Muscle layer of duodenum (tissue), 2 donors: ENCODE results near the gene EHBP1.
"Not testable (repeated sequence)": the region's sequence is repeated elsewhere in the genome, so short reads cannot be mapped to it uniquely, and the experiment has no call there.

Source experiments
- H3K27ac ChIP-seq: one replicate; pipeline ENCODE4 v1.7.0; 2013; ENCODE audit warnings: mild to moderate bottlenecking, low read length
- H3K27me3 ChIP-seq: one replicate; pipeline ENCODE4 v1.7.0; 2013; ENCODE audit warnings: low read depth, mild to moderate bottlenecking, control low read depth, low read length
- H3K36me3 ChIP-seq, 2 donors: one replicate each; pipeline ENCODE4 v1.7.0; 2013; ENCODE audit warnings: low read length in 2 of 2, control low read depth in 1 of 2, mild to moderate bottlenecking in 1 of 2; ENCODE audit not compliant: insufficient read depth in 2 of 2, control insufficient read depth in 1 of 2
- H3K4me1 ChIP-seq, 2 donors: one replicate each; pipeline ENCODE4 v1.7.0; 2013; ENCODE audit warnings: low read length in 2 of 2, mild to moderate bottlenecking in 2 of 2, control low read depth in 1 of 2, moderate library complexity in 1 of 2; ENCODE audit not compliant: insufficient read depth in 2 of 2, control insufficient read depth in 1 of 2
- H3K4me3 ChIP-seq, 2 donors: one replicate each; pipeline ENCODE4 v1.7.0; 2013; ENCODE audit warnings: low read length in 2 of 2, low read depth in 1 of 2, mild to moderate bottlenecking in 1 of 2
- H3K9me3 ChIP-seq, 2 donors: one replicate each; pipeline ENCODE4 v1.7.0; 2013; ENCODE audit warnings: low read length in 2 of 2, control low read depth in 1 of 2, mild to moderate bottlenecking in 1 of 2; ENCODE audit not compliant: control insufficient read depth in 1 of 2
- donor health status: healthy.

EHBP1 gene

GRCh38 chr2:62738981-62739936 lies 33.7 kb downstream of the EHBP1 start:
- H3K4me3 ChIP-seq = no peak overlapping the region
- no peaks in the 10 kb centered on the region for H3K9me3 ChIP-seq
- H3K36me3 ChIP-seq = no peaks in the 10 kb centered on the region
- H3K27me3 ChIP-seq = no peaks in the 10 kb centered on the region
- no peak overlapping the region for H3K27ac ChIP-seq
- H3K4me1 ChIP-seq = peaks cover 0 to 45% of the 10 kb centered on the region in 2 donors

- Histone ChIP-seq H3K36me3 (no peaks in the 10 kb centered on the region), H3K27ac (no peak overlapping the region), H3K4me1 (peaks cover 0 to 46% of the 10 kb centered on the region in 2 donors), H3K9me3 (no peaks in the 10 kb centered on the region), H3K27me3 (no peaks in the 10 kb centered on the region), H3K4me3 (no peak overlapping the region)
These were observed 34.7 kb downstream of the EHBP1 start for GRCh38 chr2:62740221-62740620.

- Histone ChIP-seq H3K4me3 (no peak overlapping the region), H3K27me3 (no peaks in the 10 kb centered on the region), H3K36me3 (no peaks in the 10 kb centered on the region), H3K9me3 (no peaks in the 10 kb centered on the region), H3K27ac (no peak overlapping the region), H3K4me1 (peaks cover 0 to 49% of the 10 kb centered on the region in 2 donors)
These were observed 35.6 kb downstream of the EHBP1 start for GRCh38 chr2:62741127-62741526.

DNA sequence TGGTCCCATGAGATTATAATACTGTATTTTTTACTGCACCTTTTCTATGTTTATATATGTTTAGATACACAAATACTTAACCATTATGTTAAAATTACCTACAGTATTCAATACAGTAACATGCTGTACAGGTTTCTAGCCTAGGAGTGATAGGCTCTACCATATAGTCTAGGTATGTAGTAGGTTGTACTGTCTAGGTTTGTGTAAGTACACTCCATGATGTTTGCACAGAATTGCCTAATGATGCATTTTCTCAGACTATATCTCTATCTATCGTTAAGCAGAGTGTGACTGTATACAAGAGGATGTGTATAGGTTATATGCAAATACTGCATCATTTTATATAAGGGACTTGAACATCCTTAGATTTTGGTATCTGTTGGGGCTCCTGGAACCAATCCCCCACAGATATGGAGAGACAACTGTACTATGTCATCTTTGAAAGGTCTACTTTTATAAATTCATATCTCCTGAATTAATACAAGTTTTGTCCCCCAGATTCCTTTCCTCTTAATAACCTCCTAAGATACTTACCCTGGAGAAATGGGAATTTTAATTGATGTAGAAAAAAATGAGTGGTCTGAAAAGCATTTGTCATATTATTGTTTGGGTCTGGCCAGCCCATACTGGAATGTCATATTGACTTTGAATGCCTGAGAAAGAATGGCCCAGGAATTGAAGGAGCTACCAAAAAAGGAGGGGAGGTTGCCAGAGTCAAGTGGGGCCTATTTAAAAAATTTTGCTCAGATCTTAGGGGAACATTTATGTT lies 36.6 kb downstream of the EHBP1 start:
- H3K27ac ChIP-seq = no peak overlapping the region
- no peaks in the 10 kb centered on the region for H3K9me3 ChIP-seq
- no peaks in the 10 kb centered on the region for H3K36me3 ChIP-seq
- H3K4me1 ChIP-seq = peaks cover 0 to 42% of the 10 kb centered on the region in 2 donors
- H3K27me3 ChIP-seq = no peaks in the 10 kb centered on the region
- H3K4me3 ChIP-seq = no peak overlapping the region

DNA sequence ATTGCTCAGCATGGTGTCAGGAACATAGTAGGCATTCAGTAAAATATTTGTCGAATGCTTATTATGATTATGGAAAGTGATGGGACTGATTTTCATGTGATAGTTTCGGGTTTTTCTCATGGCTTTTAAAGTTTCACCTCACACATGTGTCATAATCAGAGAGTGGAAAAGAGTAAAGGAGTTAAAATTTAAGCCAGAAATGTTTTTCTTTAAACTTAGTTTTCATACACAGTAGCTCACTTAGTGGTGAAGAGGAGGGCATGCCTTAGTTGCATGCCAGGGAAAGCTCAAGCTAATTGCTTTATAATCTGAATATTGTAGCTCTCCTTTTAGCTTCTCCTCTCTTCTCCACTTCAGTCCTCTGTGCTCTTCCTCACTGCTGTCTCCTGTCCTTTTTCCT lies 38.0 kb downstream of the EHBP1 start:
- H3K27me3 ChIP-seq = no peaks in the 10 kb centered on the region
- H3K9me3 ChIP-seq = no peaks in the 10 kb centered on the region
- no peak overlapping the region for H3K4me3 ChIP-seq
- no peaks in the 10 kb centered on the region for H3K36me3 ChIP-seq
- H3K27ac ChIP-seq = no peak overlapping the region
- H3K4me1 ChIP-seq = peaks cover 0 to 47% of the 10 kb centered on the region in 2 donors

- Histone ChIP-seq H3K9me3 (no peaks in the 10 kb centered on the region), H3K4me1 (peaks cover 0 to 39% of the 10 kb centered on the region in 2 donors), H3K4me3 (no peak overlapping the region), H3K27ac (no peak overlapping the region), H3K36me3 (no peaks in the 10 kb centered on the region), H3K27me3 (no peaks in the 10 kb centered on the region)
These were observed 39.1 kb downstream of the EHBP1 start for GRCh38 chr2:62744603-62745002.

- H3K27me3 ChIP-seq = no peaks in the 10 kb centered on the region
- no peak overlapping the region for H3K27ac ChIP-seq
- peaks cover 0 to 31% of the 10 kb centered on the region in 2 donors for H3K4me1 ChIP-seq
- H3K4me3 ChIP-seq = no peak overlapping the region
- no peaks in the 10 kb centered on the region for H3K36me3 ChIP-seq
- H3K9me3 ChIP-seq = no peaks in the 10 kb centered on the region
These were observed 40.5 kb downstream of the EHBP1 start for GRCh38 chr2:62745891-62746481.

DNA sequence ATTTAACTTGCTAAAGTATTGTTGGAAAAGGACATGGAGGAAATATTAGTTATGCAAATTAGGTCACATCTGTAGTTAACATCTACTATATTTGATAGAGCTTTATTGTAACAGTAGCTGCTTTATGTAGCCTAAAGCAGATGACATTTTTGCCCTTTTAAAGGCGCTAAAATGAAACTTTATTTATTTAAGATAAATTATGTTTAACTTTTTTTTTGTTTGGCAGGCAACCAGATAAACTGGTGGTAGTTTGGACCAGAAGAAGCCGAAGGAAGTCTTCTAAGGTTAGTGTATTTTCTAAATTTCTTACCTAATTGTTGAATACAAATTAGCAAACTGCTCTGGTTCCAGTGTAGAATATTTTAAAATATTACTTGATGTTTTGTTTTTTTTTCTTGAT lies 41.7 kb downstream of the EHBP1 start:
- no peak overlapping the region for H3K27ac ChIP-seq
- no peak overlapping the region for H3K4me3 ChIP-seq
- no peaks in the 10 kb centered on the region for H3K9me3 ChIP-seq
- H3K36me3 ChIP-seq = no peaks in the 10 kb centered on the region
- H3K27me3 ChIP-seq = no peaks in the 10 kb centered on the region
- H3K4me1 ChIP-seq = peaks cover 0 to 20% of the 10 kb centered on the region in 2 donors

DNA sequence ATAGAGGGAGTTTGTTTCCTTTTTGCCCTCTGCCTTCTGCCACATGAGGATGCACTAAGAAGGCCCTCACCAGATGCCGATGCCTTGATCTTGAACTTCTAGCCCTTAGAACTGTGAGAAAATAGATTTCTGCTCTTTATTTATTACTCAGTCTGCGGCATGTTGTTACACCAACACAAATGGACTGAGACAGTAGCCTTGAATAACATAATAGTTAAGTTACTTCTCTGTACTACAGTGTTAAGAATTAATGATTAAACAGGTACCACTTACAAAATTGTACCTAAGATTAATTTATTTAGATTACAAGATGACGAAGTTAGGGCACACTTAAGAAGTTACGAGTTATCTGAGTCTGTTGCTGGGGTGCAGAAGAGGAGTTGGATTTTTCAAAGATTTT lies 42.4 kb downstream of the EHBP1 start:
- H3K4me1 ChIP-seq = peaks cover 0 to 16% of the 10 kb centered on the region in 2 donors
- no peaks in the 10 kb centered on the region for H3K27me3 ChIP-seq
- no peak overlapping the region for H3K4me3 ChIP-seq
- no peaks in the 10 kb centered on the region for H3K9me3 ChIP-seq
- H3K27ac ChIP-seq = no peak overlapping the region
- H3K36me3 ChIP-seq = no peaks in the 10 kb centered on the region

GRCh38 chr2:62749111-62749510 lies 43.6 kb downstream of the EHBP1 start:
- not testable (repeated sequence) for H3K36me3 ChIP-seq

DNA sequence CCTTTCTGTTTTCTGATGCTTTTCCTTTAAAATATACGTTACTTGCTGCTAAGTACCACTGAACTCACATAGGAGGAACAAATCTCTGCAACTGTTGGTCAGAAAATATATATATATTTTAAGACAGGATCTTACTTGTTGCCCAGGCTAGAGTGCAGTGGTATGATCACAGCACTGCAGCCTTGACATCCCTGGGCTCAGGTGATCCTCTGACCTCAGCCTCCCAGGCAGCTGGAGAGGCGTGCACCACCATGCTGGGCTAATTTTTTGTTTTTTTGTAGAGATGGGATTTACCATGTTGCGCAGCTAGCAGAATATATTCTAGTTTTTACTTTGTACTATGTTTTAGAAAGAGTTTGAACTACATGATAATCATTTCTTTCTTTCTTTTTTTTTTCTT lies 51.5 kb downstream of the EHBP1 start:
- Histone ChIP-seq H3K36me3 (no peaks in the 10 kb centered on the region), H3K4me1 (peaks cover 0 to 17% of the 10 kb centered on the region in 2 donors), H3K4me3 (no peak overlapping the region), H3K9me3 (no peaks in the 10 kb centered on the region), H3K27me3 (no peaks in the 10 kb centered on the region), H3K27ac (no peak overlapping the region)

More at GRCh38 chr2:62749111-62749510, 43.6 kb downstream of the EHBP1 start:
- H3K27me3 ChIP-seq, H3K4me3 ChIP-seq, H3K9me3 ChIP-seq, H3K27ac ChIP-seq: not testable (repeated sequence)
- peaks cover 0 to 16% of the 10 kb centered on the region in 2 donors for H3K4me1 ChIP-seq
